ENCODE data around the gene DNLZ.

Gene DNLZ

GRCh38 chr9:136397643-136398042 is 34.1 kb upstream of the DNLZ start:
- no peak for DNase-seq

DNA sequence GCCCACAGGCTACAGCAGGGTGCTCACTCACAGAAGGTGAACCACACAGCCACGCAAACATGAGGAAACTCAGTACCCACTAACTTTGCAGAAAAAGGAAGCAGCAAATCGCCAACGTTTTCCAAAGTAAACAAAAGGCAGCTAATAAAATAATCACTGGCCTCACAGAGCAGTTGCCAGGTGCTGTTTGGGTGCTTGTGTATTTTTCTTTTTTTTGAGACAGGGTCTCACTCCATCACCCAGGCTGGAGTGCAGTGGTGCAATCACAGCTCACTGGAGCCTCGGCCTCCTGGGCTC is 32.6 kb upstream of the DNLZ start:
- DNase-seq, result no peak

DNA sequence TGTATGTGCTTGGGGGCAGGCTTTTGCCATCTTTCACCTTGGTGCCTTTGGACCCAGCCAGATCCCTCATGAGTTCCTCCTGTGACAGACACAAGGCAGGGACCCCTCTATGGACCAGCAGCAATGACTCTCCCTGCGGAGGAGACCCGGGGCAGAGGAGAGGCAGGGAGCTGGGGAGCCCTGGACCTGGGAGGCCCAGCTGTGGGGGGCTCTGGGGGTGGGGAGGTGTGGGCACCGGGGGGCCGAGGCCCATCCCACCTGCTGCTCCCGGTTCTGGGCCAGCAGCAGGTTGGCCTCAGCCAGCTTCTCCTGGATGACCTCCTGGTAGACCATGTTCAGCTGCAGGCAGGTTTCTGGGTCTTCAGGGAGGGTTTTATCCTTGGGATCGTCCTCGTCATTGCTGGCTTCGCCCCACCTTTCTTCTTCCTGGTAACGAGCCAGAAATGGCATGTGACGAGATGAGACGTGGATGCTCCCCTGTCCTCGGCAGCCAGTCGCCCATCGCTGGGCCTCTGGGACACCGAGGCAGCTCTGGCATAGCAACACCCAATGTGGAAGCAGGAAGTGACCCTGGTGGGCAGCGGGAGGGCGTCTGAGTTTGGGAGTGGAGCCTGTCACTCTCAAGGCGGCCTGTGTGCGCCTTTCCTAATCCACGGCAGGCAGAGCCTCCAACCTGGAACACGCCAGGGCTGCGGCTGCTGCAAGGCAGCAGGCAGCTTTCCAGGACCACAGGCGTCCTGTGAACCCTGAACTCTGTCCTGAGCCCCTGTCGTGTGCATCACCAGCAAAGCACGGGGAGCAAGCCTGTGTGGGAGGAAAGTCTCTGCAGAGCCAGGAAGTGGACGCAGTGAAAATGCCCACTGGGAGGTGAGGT is 32.0 kb upstream of the DNLZ start:
- no peak for DNase-seq

- no peak for DNase-seq
These were observed 31.4 kb upstream of the DNLZ start for GRCh38 chr9:136395020-136395340.

- no peak for DNase-seq
These were observed 30.9 kb upstream of the DNLZ start for GRCh38 chr9:136394312-136395019.

GRCh38 chr9:136393531-136393930 is 30.0 kb upstream of the DNLZ start:
- no peak for DNase-seq

DNA sequence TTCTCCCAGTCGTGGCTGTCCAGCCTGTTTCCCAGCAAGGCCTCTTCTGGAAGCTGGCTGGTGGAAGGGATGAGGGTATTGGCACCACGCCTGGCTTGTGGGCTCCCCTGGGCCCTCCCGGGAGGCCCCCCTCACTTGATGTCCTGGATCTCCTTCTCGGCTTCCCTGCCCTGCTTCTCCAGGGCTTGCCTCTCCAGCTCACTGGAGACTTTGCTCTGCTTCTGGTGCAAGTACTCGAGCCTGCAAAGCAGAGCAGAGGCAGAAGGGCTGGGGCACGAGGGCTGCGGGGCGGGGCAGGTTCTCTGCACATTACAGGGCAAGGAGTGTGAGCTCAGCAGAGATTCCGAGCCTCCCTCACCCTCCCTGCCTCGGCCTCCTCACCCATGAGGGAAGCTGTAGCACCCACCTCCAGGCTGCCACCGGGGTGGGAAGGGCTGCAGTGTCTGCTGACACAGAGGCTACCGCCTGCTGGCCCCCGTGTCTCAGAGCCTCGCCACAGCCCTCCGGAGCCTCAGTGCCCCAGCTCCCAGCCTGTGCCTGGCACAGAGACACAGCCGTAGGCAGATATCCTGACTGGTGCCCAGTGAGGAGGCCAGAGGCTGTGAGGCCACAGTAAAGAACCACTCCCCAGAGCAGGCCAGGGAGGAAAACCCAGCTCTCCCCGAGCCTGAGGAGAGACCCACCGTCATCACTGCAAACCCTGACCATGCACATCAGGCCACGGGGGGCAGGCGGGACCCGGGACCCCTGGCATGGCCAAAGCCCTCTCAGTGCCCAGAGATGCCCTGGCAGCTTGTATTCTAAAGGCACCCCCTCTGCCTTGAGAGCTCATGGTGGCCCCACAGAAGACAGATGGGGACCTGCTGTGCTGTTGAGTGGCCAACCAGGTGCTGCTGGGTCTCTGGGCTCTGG is 29.2 kb upstream of the DNLZ start:
- no peak for DNase-seq

- DNase-seq, result no peak
These were observed 28.4 kb upstream of the DNLZ start for GRCh38 chr9:136391737-136392537.

GRCh38 chr9:136389396-136389795 is 25.9 kb upstream of the DNLZ start:
- peak in 11 of 56 donors; percentile 11 to 64 (median 37) for DNase-seq

DNA sequence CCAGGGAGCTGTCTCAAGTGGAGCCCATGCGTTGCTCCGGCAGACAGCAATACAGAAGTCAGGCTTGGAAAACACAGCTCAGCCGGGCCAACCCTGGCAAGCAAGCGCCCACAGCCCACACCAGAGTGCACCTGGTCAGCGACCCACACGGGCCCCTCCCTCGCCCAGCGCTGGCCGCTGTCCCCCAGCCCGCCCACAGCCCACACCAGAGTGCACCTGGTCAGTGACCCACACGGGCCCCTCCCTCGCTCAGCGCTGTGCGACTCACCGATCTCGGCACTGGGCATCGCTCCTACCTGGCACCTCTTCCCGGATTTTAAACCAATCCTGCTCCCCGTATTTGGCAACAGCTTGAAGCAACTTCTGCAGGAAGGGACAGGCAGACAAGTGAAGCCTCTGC is 23.7 kb upstream of the DNLZ start:
- DNase-seq, result no peak

DNA sequence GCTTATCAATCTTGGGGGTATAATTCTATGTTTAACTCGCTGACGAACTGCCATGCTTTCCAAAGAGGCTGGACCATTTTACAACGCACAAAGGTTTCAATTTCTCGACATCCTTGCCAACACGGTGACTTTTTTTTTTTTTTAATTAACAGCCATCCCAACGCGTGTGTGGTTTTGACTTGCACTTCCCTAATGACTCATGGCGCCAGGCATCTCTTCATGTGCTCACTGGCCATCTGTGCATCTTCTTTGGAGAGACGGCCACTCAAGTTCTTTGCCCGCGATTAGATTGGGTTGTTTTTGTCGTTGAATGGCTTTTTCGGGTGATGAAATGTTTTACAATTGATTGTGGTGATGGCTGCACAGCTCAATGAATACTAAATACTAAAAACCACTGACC is 22.5 kb upstream of the DNLZ start:
- no peak for DNase-seq

GRCh38 chr9:136385015-136385414 is 21.5 kb upstream of the DNLZ start:
- no peak for DNase-seq

DNA sequence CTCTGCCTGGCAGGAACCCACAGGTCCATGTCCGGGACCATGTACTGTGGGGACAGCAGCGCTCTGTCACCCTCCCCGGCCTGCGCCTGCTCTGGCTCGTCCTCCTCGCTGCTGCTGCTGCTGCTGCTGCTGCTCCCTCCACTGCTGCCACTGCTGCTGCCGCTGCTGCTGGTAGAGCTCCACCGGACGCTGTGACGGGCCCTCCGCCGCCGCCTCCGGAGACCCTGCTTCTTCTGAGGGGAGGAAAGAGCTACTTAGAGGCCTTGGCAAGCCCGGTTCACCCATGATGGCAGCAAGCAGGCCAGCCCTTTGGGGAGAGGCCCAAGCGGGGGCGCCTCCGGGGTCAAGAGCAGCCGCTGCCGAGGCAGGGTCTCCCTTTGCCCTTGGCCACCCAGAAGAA is 19.9 kb upstream of the DNLZ start:
- DNase-seq, result no peak

GRCh38 chr9:136381966-136382513 is 18.5 kb upstream of the DNLZ start:
- peak in 1 of 56 donors; percentile 13 for DNase-seq

GRCh38 chr9:136381311-136381710 is 17.8 kb upstream of the DNLZ start:
- peak in 12 of 56 donors; percentile 11 to 67 (median 32) for DNase-seq

DNA sequence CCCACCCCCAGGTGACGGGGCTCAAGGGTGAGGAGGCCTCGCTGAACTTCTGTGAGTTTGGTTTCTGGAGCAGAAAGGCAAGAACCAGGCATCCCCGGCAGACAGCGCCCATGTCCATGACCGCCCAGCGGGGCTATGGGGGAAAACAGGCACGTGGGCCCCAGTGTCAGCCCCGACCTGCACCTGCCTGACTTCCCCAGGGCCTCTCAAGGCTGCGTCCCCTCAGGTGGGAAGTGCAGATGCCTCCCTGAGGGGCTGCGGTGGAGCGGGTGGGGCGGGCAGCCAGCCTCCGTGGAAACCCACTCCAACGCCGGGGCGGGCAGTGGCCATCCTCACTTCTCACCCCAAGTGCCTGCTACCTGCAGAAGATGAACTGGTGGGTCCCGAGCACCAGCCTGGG is 16.8 kb upstream of the DNLZ start:
- DNase-seq, result no peak

DNA sequence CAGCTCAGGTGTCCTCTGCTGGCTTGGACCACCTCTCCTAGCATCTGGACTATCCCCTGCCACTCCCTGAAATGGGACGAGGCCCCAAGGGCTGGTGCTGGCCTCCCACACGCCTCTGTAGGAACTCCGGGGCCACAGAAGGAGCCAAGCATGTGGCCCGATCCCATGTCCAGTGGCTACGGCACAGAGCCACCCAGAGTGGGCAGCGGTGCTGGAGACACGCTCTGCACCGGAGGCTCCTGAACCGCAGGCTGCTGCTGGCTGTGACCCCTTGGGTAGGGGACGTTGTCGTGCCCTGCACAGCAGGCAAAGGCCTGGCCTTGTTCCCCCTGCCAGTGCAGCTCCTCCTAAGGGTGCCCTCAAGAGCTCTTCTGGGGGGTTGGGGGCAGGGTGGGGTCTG is 16.3 kb upstream of the DNLZ start:
- DNase-seq, result no peak

DNA sequence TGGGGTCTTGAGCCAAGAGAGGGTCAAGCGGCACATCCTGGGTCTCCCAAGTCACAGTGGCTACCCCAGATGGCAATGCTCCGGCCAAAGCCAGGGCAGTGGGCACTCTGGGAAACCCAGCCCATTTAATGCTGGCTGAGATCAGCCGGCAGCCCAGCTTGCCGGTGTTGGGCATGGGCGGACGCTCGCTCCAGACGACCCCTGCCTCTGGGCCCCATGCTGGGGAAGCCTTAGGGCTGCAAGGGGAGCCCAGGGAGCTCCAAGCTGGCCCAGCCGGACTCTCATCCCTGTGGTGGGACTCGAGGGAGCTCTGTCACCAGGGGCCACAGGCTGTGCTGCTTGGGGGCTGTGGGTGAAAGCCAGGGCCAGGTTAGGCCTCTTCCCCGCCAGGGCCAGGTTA is 15.9 kb upstream of the DNLZ start:
- no peak for DNase-seq

- no peak for DNase-seq
These were observed 15.4 kb upstream of the DNLZ start for GRCh38 chr9:136379003-136379287.

GRCh38 chr9:136378170-136379002 is 14.8 kb upstream of the DNLZ start:
- no peak for DNase-seq
